GM15510 (cell line): Measurements from ENCODE around the gene LRCH1.

Experiments
- POLR2A ChIP-seq: IDR thresholded peaks from 3 replicates; pipeline ENCODE4 v1.6.1; 2011; ENCODE audit warnings: borderline replicate concordance; ENCODE audit not compliant: insufficient read length; ENCODE audit errors: extremely low read depth

The LRCH1 gene

DNA sequence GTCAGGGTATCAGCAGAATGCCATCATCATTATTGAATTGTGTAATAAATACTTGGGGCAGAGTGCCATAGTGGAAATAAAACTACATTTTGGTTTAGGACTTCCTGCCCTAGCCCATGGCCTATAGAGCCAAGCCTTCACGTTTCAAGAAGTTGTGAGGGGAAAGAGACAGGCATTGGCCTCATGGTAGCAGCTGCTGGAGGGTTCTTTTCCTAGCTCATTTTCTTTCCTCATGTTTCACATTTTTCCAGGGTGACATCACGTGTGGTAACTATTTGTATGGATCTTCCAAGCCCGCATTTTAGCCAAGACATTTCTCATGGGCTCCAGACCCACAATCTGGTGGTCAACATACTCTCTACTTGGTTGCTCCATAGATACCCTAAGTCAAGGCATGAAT, 80.4 kb downstream of the LRCH1 start:
- no peak for TF ChIP-seq POLR2A

- no peak for TF ChIP-seq POLR2A
These were observed 83.5 kb downstream of the LRCH1 start for GRCh38 chr13:46636451-46636850.

GRCh38 chr13:46637213-46637612, 84.2 kb downstream of the LRCH1 start:
- no peak for TF ChIP-seq POLR2A

DNA sequence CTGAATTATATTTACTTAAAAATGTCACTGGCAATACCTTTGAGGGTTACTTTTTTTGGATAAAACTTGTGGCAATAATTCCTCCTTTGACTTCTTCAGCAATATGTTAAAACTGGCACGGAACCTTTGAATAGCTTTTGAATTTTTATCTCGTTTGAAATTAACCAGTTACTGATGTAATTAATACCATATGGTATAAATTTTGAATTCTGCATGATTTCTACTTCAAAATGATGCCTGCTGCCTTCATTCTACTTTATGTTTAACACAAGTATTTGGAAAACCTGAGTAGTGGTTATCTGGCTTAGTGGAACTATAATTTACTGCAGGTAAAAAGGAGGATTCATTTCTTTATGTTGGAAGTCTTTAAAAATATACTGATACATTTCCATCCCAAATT, 85.3 kb downstream of the LRCH1 start:
- TF ChIP-seq POLR2A = no peak

- TF ChIP-seq POLR2A = no peak
These were observed 86.3 kb downstream of the LRCH1 start for GRCh38 chr13:46639033-46639981.

- no peak for TF ChIP-seq POLR2A
These were observed 87.9 kb downstream of the LRCH1 start for GRCh38 chr13:46640843-46641242.

DNA sequence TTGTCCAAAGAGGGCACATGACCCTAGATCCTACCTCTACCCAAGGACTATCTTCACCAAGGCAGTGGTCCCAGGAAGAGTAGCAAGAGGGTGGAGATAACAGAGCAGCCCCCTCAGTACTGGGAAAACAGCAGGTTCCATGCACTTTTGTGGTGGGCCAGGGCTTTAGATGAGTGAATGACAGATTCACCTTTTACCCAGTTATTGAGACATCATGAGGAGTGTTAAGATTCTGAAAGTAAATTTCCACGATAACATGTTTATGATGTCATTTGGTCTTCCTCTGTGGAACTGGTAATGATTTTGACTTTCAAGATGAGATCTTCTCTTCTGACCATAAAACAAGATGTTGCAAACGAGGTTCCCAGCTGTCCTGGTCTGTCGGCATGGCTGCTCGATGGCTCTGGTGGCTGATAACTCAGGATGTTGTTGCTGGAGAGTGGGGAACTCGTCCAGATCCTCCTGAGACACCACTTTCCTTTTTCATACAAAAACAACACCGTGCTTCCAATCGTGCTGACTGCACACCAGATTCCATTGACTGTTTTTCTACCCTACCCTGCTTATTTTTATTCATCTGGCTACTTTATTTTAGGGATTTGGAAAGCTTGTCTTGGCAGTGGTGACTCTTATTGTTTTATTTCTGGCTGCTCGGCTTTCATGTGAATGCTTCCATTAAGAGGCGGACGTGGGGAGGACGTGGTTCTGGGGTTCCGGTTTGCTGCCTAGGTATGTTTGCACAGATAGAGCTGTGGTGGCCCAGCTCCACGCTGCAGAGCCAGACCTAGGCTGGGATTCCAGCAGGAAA, 88.5 kb downstream of the LRCH1 start:
- TF ChIP-seq POLR2A = no peak

- TF ChIP-seq POLR2A = no peak
These were observed 89.3 kb downstream of the LRCH1 start for GRCh38 chr13:46642254-46642653.

DNA sequence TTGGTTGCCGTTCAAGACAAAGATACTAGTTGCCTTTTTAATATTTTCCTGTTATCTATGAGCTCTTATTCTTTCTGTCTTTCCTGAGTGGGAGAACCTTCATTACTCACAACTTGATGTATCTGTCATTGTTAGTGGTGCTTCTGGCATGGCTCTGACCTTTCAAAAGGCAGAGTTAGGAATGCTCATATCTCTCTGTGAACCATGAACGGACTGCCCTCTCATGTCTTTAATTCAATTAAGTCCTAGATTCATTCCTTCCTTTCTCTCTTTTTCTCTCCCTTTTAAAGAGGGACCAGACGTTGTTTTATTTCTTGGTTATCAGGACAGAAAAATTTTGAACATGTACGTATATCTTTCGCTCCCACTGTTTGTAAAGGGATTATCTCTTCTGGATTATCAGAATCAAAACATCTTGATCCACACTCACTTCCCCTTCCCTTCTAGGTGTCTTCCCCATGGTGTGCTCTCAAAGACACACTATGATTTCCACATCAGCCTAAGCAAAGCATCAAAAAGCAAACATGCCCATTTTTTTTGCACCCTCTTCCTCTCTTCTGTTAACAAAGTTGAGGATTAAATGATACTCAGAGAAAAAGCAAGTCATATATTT, 90.3 kb downstream of the LRCH1 start:
- TF ChIP-seq POLR2A = no peak

- no peak for TF ChIP-seq POLR2A
These were observed 91.8 kb downstream of the LRCH1 start for GRCh38 chr13:46644816-46645215.

DNA sequence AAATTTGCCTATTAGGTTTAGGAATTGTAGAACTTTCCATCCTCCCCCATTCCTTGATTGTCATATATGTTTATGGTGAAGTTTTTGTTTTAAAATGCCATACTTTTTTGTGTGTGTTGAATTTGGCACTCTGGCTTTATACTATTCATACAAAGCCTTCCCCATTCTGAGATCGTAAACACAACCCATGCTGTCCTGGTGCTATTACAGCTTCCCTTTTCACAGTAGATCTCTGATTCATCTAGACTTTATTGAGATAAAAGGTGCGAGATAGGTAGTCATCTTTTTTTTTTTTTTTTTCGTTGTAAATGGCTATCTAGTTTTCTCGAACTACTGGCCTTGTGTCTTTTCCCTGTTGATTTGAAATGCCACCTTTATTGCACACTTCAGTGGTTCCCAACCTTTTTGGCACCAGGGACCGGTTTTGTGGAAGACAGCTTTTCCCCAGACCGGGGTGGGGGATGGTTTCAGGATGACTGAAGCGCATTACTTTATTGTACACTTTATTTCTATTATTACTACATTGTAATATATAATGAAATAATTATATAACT, 94.6 kb downstream of the LRCH1 start:
- no peak for TF ChIP-seq POLR2A

- TF ChIP-seq POLR2A = no peak
These were observed 95.2 kb downstream of the LRCH1 start for GRCh38 chr13:46648166-46648607.

- TF ChIP-seq POLR2A = no peak
These were observed 96.8 kb downstream of the LRCH1 start for GRCh38 chr13:46649816-46650215.

DNA sequence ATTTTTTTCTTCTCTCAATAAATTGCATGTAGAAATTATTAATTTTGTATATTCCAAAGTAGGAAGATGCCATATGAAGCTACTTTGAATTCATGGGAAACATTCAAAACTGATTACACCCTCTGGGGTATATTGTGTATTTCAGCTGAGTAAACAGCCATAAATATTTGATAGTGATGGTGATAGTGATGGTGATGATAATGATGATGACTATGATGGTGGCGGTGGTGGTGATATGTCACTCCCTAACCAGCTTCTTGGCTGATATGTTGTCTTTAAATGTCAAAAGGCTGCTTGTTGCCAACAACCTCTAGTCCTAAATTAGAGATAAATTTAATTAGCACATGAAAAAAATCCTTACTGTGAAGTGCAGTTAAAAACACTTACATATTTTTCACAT, 102.0 kb downstream of the LRCH1 start:
- no peak for TF ChIP-seq POLR2A
